ENCODE measurements around the gene MEIG1. TPM values are rescaled to one million over a fixed set of nuclear protein-coding genes. Genes with fewer than 3 reads are reported as not detected.
"Not testable (repeated sequence)": the region's sequence is repeated elsewhere in the genome, so short reads cannot be mapped to it uniquely, and the experiment has no call there.

MEIG1 gene
- total RNA-seq, 1 experiment from 2014 or later: 0.54 TPM

DNA sequence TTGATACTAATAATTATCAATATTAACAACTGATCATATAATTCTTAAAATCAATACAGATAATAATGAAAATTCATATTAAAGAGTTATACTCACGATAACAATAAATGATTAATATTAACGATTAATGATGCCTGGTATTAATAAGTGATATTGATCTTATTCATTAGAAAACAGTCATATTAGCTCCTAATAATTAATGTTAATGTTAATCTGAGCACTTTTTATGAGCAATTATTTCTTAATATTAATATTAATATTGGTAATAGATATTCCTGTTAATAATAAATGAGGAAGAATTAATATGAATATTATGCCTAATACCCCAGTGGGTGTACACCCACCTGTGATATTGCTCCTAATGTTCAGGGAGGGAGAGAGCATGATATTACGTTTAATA lies 23.6 kb downstream of the MEIG1 start:
- TF ChIP-seq SIN3A (IDR thresholded peaks at IDR 0.05; ENCODE audit: borderline replicate concordance, insufficient read depth, low read depth, low read length) (no peak), TCF7L2 (IDR thresholded peaks at IDR 0.05; ENCODE audit: low read depth, low read length) (no peak), CTCF (IDR thresholded peaks at IDR 0.05) (no peak), POLR2AphosphoS5 (IDR thresholded peaks at IDR 0.05; ENCODE audit: low read depth, low read length) (no peak)
- TF ChIP-seq, protein P1, sequence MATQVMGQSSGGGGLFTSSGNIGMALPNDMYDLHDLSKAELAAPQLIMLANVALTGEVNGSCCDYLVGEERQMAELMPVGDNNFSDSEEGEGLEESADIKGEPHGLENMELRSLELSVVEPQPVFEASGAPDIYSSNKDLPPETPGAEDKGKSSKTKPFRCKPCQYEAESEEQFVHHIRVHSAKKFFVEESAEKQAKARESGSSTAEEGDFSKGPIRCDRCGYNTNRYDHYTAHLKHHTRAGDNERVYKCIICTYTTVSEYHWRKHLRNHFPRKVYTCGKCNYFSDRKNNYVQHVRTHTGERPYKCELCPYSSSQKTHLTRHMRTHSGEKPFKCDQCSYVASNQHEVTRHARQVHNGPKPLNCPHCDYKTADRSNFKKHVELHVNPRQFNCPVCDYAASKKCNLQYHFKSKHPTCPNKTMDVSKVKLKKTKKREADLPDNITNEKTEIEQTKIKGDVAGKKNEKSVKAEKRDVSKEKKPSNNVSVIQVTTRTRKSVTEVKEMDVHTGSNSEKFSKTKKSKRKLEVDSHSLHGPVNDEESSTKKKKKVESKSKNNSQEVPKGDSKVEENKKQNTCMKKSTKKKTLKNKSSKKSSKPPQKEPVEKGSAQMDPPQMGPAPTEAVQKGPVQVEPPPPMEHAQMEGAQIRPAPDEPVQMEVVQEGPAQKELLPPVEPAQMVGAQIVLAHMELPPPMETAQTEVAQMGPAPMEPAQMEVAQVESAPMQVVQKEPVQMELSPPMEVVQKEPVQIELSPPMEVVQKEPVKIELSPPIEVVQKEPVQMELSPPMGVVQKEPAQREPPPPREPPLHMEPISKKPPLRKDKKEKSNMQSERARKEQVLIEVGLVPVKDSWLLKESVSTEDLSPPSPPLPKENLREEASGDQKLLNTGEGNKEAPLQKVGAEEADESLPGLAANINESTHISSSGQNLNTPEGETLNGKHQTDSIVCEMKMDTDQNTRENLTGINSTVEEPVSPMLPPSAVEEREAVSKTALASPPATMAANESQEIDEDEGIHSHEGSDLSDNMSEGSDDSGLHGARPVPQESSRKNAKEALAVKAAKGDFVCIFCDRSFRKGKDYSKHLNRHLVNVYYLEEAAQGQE (IDR thresholded peaks at IDR 0.05; ENCODE audit: insufficient read depth in 1 of 2, low read depth in 2 of 2, low read length in 1 of 2): no peak
- H3K9me3 ChIP-seq (ENCODE audit: control insufficient read depth, insufficient read depth, low read depth, low read length): no peaks in the 10 kb centered on the region
- in situ Hi-C loops (cut with HindIII; ENCODE audit: low pct_unique_long_range_greater_than_20kb, low sequenced_read_pairs) (no loop called here), intact Hi-C loops (cut with micrococcal nuclease; ENCODE audit: unreplicated experiment) (no loop called here)
- no peaks in the 10 kb centered on the region for H3K4me1 ChIP-seq (ENCODE audit: control insufficient read depth, insufficient read depth, low read length)
- no peaks in the 10 kb centered on the region for H3K36me3 ChIP-seq (ENCODE audit: control insufficient read depth, insufficient read depth, low read length)
- no TSS peak for BruUV-seq (replicated peaks)
- no peaks in the 10 kb centered on the region; the same call in 1 of the 2 replicates for H3K27me3 ChIP-seq (ENCODE audit: control insufficient read depth, insufficient read depth, low read length)
- no peak overlapping the region for H3K27ac ChIP-seq (ENCODE audit: low read length)
- no peak overlapping the region for H3K4me3 ChIP-seq (ENCODE audit: low read depth in 2 of 2, low read length in 2 of 2)
- POLR2A ChIA-PET: no interaction called here
- ATAC-seq: no peak
- CTCF ChIA-PET: no interaction called here
- DNase-seq (ENCODE audit: low read depth, low spot score): no peak

DNA sequence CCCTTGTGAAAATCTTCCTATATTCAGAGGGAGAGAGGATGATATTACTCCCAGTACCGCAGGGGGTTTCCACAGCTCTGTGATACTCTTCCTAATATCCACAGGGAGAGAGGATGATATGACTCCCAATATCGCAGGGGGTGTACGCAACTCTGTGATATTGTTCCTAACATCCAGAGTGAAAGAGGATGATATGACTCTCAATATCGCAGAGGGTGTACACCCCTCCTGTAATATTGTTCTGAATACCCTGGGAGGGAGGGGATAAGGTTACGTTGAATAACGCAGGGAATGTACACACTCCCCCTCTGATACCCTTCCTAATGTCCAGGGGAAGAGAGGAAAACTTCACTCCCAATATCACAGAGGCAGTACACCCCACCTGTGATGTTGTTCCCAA lies 30.4 kb downstream of the MEIG1 start:
- intact Hi-C loops (cut with micrococcal nuclease; ENCODE audit: unreplicated experiment); ATAC-seq; CTCF ChIA-PET; BruUV-seq (replicated peaks); H3K36me3 ChIP-seq (ENCODE audit: control insufficient read depth, insufficient read depth, low read length); H3K4me3 ChIP-seq (ENCODE audit: low read depth in 2 of 2, low read length in 2 of 2); H3K9me3 ChIP-seq (ENCODE audit: control insufficient read depth, insufficient read depth, low read depth, low read length); in situ Hi-C loops (cut with HindIII; ENCODE audit: low pct_unique_long_range_greater_than_20kb, low sequenced_read_pairs); H3K27me3 ChIP-seq (ENCODE audit: control insufficient read depth, insufficient read depth, low read length); H3K27ac ChIP-seq (ENCODE audit: low read length); DNase-seq (ENCODE audit: low read depth, low spot score); POLR2A ChIA-PET; H3K4me1 ChIP-seq (ENCODE audit: control insufficient read depth, insufficient read depth, low read length): not testable (repeated sequence)

DNA sequence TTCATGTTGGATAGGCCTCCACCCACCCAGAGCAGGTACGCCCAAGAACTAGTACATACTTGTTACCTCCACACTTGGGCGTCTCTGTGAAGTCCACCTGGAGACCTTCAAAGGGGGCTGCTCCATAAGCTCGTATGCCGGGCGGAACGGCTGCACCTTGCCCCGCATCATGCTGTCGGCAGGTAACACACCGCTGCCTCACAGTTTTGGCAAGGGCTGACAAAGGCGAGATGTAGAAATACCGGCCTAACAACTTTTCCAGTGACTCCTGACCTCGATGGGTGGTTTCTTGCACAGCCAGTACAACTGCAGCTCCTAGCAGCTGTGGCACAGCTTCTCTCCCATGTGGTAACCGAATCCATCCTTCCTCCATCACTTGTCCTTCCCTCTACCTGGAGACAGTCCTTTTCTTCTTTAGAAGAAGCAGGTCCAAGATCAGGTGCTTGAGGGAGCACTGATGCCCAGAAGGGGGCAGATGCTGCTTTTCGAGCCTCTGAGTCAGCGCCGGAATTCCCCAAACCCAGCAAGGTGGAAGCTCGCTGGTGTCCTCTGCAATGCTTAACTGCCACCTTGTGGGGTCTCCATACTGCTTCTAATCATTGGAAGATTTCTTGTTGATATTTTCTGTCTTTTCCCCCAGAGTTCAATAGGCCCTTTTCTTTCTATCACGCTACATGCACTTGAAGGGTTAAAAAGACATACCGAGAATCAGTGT lies 32.0 kb downstream of the MEIG1 start:
- POLR2A ChIA-PET; H3K36me3 ChIP-seq (ENCODE audit: control insufficient read depth, insufficient read depth, low read length); intact Hi-C loops (cut with micrococcal nuclease; ENCODE audit: unreplicated experiment); H3K4me1 ChIP-seq (ENCODE audit: control insufficient read depth, insufficient read depth, low read length); DNase-seq (ENCODE audit: low read depth, low spot score); H3K27ac ChIP-seq (ENCODE audit: low read length); in situ Hi-C loops (cut with HindIII; ENCODE audit: low pct_unique_long_range_greater_than_20kb, low sequenced_read_pairs); ATAC-seq; H3K27me3 ChIP-seq (ENCODE audit: control insufficient read depth, insufficient read depth, low read length); BruUV-seq (replicated peaks); H3K4me3 ChIP-seq (ENCODE audit: low read depth in 2 of 2, low read length in 2 of 2); CTCF ChIA-PET; H3K9me3 ChIP-seq (ENCODE audit: control insufficient read depth, insufficient read depth, low read depth, low read length): not testable (repeated sequence)
- peak; percentile 10; the same call in 1 of the 2 replicates for TF ChIP-seq CTCF (IDR thresholded peaks at IDR 0.05)

DNA sequence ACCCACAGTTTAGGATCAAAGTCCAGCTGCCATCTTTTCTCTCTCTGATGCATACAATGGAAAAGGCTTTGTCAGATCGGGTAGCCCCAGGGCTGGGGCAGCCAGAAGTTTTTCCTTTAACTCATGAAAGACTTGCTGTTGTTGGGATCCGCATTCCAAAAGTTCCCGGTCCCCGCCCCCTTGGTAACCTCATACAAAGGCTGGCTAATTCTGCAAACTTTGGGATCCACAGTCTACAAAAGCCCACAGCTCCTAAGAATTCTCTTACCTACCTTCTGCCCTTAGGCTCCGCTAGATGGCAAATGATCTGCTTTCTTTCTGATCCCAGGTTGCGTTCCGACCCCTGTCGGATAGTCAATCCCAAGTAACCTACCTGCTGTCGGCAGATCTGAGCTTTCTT lies 33.1 kb downstream of the MEIG1 start:
- POLR2A ChIA-PET; intact Hi-C loops (cut with micrococcal nuclease; ENCODE audit: unreplicated experiment); H3K27me3 ChIP-seq (ENCODE audit: control insufficient read depth, insufficient read depth, low read length); H3K4me3 ChIP-seq (ENCODE audit: low read depth in 2 of 2, low read length in 2 of 2); DNase-seq (ENCODE audit: low read depth, low spot score); H3K4me1 ChIP-seq (ENCODE audit: control insufficient read depth, insufficient read depth, low read length); H3K9me3 ChIP-seq (ENCODE audit: control insufficient read depth, insufficient read depth, low read depth, low read length); H3K27ac ChIP-seq (ENCODE audit: low read length); in situ Hi-C loops (cut with HindIII; ENCODE audit: low pct_unique_long_range_greater_than_20kb, low sequenced_read_pairs); ATAC-seq; CTCF ChIA-PET; H3K36me3 ChIP-seq (ENCODE audit: control insufficient read depth, insufficient read depth, low read length); BruUV-seq (replicated peaks): not testable (repeated sequence)
